ENCODE measurements around the gene ANK2.

DNA sequence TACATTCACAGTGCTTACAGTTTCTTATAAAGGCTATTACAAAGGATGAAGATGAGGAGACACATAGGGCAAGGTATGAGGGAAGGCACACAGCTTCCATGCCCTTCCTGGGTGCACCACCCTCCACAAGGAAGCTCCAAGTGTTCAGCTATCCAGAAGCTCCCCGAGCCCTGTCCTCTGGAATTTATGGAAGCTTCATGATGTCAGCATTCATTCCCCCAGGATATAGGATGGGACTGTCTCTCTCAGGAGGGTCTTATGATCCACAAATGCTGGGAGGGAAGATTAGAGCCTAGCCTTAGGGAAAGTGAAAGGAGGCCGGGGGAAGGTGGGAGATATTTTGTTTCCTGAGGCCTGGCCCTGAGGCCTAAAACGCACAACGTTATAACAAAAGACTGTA is 236.0 kb downstream of the ANK2 start:
- TF ChIP-seq, protein P1, sequence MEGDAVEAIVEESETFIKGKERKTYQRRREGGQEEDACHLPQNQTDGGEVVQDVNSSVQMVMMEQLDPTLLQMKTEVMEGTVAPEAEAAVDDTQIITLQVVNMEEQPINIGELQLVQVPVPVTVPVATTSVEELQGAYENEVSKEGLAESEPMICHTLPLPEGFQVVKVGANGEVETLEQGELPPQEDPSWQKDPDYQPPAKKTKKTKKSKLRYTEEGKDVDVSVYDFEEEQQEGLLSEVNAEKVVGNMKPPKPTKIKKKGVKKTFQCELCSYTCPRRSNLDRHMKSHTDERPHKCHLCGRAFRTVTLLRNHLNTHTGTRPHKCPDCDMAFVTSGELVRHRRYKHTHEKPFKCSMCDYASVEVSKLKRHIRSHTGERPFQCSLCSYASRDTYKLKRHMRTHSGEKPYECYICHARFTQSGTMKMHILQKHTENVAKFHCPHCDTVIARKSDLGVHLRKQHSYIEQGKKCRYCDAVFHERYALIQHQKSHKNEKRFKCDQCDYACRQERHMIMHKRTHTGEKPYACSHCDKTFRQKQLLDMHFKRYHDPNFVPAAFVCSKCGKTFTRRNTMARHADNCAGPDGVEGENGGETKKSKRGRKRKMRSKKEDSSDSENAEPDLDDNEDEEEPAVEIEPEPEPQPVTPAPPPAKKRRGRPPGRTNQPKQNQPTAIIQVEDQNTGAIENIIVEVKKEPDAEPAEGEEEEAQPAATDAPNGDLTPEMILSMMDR (IDR thresholded peaks at IDR 0.05): no peak
- TF ChIP-seq POLR2A (IDR thresholded peaks at IDR 0.05) (no peak), POLR2AphosphoS5 (IDR thresholded peaks at IDR 0.05) (no peak)

All from upper lobe of left lung (tissue), 4 donors.